ENCODE data around the gene MUCL3. TPM values are rescaled to one million over a fixed set of nuclear protein-coding genes. Genes with fewer than 3 reads are reported as not detected.

The MUCL3 gene
- polyA plus RNA-seq, 3 donors: not detected

DNA sequence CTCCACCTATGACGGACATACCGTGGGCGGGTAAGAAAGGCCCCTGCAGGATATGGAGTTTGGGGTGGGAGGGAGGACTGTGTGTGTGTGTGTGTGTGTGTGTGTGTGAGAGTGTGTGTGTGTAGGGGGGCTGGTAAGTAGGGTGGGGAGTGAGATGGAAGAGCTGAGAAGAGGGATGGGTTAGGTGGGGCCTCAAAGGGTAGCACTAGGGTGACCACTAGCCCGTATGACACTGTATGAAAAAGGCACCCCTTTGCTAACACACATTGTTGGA lies 49.4 kb upstream of the MUCL3 start:
- intact Hi-C loops (cut with micrococcal nuclease): no loop called here
- WGBS (ENCODE audit: insufficient coverage): 93% methylated on average over 3 of the region's 4 CpGs
- Mint-ChIP-seq H3K4me3 (no peak overlapping the region), H3K9me3 (no peaks in the 10 kb centered on the region), H3K27me3 (ENCODE audit: low read depth in 3 of 3) (peaks cover 3 to 19% (median 7%) of the 10 kb centered on the region in 3 donors), H3K27ac (no peak overlapping the region), H3K36me3 (no peaks in the 10 kb centered on the region), H3K4me1 (no peaks in the 10 kb centered on the region)
- H3K4me2 ChIP-seq (replicated peaks; ENCODE audit: extremely low read depth, low read length, poor library complexity, severe bottlenecking): no peak overlapping the region
- H3K9ac ChIP-seq (ENCODE audit: insufficient read depth, low read length, poor library complexity, severe bottlenecking): no peak overlapping the region
- no peak for DNase-seq
- H4K20me1 ChIP-seq (ENCODE audit: insufficient read depth, low read length): no peaks in the 10 kb centered on the region
- TF ChIP-seq, protein P1, sequence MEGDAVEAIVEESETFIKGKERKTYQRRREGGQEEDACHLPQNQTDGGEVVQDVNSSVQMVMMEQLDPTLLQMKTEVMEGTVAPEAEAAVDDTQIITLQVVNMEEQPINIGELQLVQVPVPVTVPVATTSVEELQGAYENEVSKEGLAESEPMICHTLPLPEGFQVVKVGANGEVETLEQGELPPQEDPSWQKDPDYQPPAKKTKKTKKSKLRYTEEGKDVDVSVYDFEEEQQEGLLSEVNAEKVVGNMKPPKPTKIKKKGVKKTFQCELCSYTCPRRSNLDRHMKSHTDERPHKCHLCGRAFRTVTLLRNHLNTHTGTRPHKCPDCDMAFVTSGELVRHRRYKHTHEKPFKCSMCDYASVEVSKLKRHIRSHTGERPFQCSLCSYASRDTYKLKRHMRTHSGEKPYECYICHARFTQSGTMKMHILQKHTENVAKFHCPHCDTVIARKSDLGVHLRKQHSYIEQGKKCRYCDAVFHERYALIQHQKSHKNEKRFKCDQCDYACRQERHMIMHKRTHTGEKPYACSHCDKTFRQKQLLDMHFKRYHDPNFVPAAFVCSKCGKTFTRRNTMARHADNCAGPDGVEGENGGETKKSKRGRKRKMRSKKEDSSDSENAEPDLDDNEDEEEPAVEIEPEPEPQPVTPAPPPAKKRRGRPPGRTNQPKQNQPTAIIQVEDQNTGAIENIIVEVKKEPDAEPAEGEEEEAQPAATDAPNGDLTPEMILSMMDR (IDR thresholded peaks at IDR 0.05): no peak
- H3K27ac ChIP-seq (ENCODE audit: low read depth in 1 of 2, low read length in 2 of 2): no peak overlapping the region
- no peaks in the 10 kb centered on the region for H3K9me3 ChIP-seq (replicated peaks in 1 of 2; ENCODE audit: control insufficient read depth in 1 of 2, insufficient read depth in 1 of 2, low read length in 2 of 2)
- no peaks in the 10 kb centered on the region for H3K36me3 ChIP-seq (replicated peaks in 1 of 2; ENCODE audit: control insufficient read depth in 1 of 2, insufficient read depth in 2 of 2, low read length in 2 of 2)
- no peaks in the 10 kb centered on the region for H3K79me2 ChIP-seq (ENCODE audit: insufficient read depth, low read length)
- no peak overlapping the region for H2AFZ ChIP-seq (ENCODE audit: insufficient read depth, low read depth, low read length, poor library complexity, severe bottlenecking)
- H3K27me3 ChIP-seq (ENCODE audit: control insufficient read depth in 2 of 2, insufficient read depth in 2 of 2, low read length in 2 of 2): peaks cover 0 to 7% of the 10 kb centered on the region in 2 donors
- H3K4me3 ChIP-seq (replicated peaks in 1 of 3; ENCODE audit: low read depth in 2 of 3, low read length in 3 of 3): no peak overlapping the region
- H3K4me1 ChIP-seq (ENCODE audit: control insufficient read depth in 1 of 2, insufficient read depth in 2 of 2, low read length in 2 of 2): no peaks in the 10 kb centered on the region

DNA sequence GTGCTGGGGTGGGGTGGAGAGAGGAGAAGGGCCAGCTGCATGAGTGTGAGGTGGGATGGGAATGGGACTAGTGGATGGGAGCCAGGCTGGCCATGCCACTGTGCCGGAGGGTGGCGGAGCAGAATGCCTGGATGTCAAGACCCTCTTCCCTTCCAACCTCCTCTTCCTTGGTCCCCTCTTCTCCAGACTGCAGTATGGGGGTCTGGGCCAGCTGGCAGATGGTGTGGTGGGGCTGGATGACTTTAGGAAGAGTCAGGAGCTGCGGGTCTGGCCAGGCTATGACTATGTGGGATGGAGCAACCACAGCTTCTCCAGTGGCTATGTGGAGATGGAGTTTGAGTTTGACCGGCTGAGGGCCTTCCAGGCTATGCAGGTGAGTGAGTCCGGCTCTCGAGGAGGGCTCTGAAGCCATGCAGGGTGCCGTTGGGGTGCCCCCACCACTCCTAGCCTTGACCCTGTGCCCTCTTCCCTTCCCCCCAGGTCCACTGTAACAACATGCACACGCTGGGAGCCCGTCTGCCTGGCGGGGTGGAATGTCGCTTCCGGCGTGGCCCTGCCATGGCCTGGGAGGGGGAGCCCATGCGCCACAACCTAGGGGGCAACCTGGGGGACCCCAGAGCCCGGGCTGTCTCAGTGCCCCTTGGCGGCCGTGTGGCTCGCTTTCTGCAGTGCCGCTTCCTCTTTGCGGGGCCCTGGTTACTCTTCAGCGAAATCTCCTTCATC lies 48.8 kb upstream of the MUCL3 start:
- no peaks in the 10 kb centered on the region for H4K20me1 ChIP-seq (ENCODE audit: insufficient read depth, low read length)
- no peak overlapping the region for H3K4me3 ChIP-seq (replicated peaks in 1 of 3; ENCODE audit: low read depth in 2 of 3, low read length in 3 of 3)
- H3K36me3 ChIP-seq (replicated peaks in 1 of 2; ENCODE audit: control insufficient read depth in 1 of 2, insufficient read depth in 2 of 2, low read length in 2 of 2): no peaks in the 10 kb centered on the region
- 61% methylated on average over 14 of the region's 21 CpGs for WGBS (ENCODE audit: insufficient coverage)
- Mint-ChIP-seq H3K27ac (no peak overlapping the region), H3K4me1 (no peaks in the 10 kb centered on the region), H3K27me3 (ENCODE audit: low read depth in 3 of 3) (peaks cover 3 to 13% (median 4%) of the 10 kb centered on the region in 3 donors), H3K4me3 (no peak overlapping the region), H3K36me3 (no peaks in the 10 kb centered on the region), H3K9me3 (no peaks in the 10 kb centered on the region)
- no peaks in the 10 kb centered on the region for H3K79me2 ChIP-seq (ENCODE audit: insufficient read depth, low read length)
- no peaks in the 10 kb centered on the region for H3K4me1 ChIP-seq (ENCODE audit: control insufficient read depth in 1 of 2, insufficient read depth in 2 of 2, low read length in 2 of 2)
- H3K9ac ChIP-seq (ENCODE audit: insufficient read depth, low read length, poor library complexity, severe bottlenecking): no peak overlapping the region
- no peak for DNase-seq
- TF ChIP-seq, protein P1 (IDR thresholded peaks at IDR 0.05): no peak
- no peaks in the 10 kb centered on the region for H3K9me3 ChIP-seq (replicated peaks in 1 of 2; ENCODE audit: control insufficient read depth in 1 of 2, insufficient read depth in 1 of 2, low read length in 2 of 2)
- intact Hi-C loops (cut with micrococcal nuclease): no loop called here
- H3K27me3 ChIP-seq (ENCODE audit: control insufficient read depth in 2 of 2, insufficient read depth in 2 of 2, low read length in 2 of 2): peaks cover 0 to under 1% of the 10 kb centered on the region in 2 donors
- H3K27ac ChIP-seq (ENCODE audit: low read depth in 1 of 2, low read length in 2 of 2): no peak overlapping the region
- no peak overlapping the region for H3K4me2 ChIP-seq (replicated peaks; ENCODE audit: extremely low read depth, low read length, poor library complexity, severe bottlenecking)
- H2AFZ ChIP-seq (ENCODE audit: insufficient read depth, low read depth, low read length, poor library complexity, severe bottlenecking): no peak overlapping the region
